NCI-H2107 treated with DMSO at 0.1 percent for 48 hours (cell line): ENCODE measurements around the gene CD248.
A peak's percentile ranks its signal among the peaks of the same experiment; 100 is the strongest.

Experiments used
- DNase-seq: peaks from one replicate; lab custom pipeline; 2025; ENCODE audit not compliant: unreplicated experiment; lab: John Stamatoyannopoulos, UW

CD248 gene

DNA sequence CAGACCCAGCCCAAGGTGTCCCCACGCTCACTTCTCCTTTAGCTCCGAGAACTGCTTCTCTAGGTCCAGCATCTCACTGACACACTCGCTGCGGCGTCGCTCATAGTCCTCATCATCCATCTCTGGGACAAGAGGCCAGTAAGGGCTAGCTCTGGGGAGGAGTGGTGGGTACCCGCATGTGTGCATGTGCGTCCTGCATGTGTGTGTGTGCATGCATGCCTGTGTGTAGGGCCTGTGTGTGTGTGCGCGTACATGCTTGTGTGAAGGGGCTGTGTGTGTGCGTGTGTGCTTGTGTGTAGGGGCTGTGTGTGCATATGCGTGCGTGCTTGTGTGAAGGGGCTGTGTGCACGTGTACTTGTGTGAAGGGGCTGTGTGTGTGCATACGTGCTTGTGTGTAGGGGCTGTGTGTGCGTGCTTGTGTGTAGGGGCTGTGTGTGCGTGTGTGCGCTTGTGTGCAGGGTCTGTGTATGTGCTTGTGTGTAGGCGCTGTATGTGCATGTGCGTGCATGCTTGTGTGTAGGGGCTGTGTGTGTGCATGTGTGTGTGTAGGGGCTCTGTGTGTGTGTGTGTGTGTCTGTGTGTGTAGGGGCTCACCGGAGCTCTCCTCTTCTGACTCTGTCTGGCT, 24.8 kb upstream of the CD248 start:
- no peak for DNase-seq

DNA sequence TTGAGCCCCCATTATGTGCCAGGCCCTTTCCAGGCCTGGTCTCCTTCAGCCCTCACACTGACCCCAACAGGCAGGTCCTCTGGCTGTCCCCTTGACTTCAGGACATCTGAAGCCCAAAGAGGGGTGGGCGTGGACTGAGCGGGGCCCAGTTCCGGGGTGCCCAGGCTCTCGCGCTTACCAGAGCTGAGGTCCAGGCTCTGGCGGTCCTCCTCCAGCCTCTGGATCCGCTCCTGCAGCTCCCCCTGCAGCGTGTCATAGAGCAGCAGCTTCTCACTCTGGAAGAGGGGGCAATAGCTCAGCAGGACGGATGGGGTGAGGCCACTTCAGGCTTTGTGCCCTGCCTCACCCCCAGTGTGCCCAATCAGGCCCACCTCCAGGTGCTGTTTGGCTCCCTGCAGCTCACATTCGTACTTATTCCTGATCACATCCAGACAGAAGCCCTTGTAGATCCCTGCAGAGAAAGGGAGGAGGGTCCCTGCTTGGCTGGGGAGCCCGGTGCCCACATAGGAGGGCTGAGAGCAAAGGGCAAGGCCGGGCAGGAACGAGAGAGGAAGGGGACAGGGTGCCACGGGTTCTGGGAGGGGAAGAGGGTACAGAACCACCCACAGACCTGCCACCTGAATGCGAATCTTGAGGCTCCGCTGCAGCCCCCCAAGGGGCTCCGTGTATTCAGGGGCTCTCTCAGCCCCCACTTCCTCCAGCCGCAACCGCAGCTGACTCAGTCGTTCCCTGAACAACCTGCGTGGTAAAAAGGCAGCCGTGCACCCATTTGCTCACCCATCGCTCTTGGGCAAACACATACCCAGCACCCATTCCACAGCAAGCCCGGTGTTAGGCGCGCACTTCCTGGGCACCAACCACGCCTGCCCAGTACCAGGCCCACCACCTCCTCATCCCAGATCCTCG, 24.0 kb upstream of the CD248 start:
- no peak for DNase-seq

DNA sequence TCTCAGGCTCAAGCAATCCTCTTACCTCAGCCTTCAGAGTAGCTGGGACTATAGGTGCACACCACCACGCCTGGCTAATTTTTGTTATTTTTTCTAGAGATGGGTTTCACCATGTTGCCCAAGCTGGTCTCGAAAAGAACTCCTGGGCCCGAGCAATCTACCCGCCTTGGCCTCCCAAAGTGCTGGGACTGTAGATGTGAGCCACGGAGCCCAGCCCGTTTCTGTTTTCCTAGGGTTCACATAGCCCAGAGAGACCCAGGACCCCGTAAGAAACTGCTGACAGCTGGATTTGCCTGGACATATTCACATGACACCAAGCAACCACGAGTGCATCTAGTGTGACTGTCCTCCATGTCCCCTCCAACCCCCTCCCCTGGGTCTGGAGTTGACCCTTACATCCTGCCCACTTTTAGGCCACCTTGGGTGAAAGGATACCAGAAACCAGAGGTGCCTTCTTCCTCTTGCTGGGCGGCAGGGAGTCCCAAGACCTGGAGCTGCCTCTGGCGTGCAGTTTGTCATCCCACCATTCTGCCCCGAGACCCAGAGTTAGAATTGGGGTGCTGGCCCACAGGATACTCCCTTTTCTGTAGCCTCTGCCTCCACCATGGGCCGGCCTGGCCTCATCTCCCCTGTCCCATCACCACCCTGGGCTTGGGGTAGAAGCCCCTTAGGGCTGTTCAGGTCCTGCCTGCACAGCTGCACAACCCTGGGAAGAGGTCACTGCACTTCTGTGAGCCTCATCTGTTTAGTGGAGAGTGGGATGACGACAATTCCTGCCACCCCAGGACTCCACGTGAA, 23.0 kb upstream of the CD248 start:
- DNase-seq: no peak

DNA sequence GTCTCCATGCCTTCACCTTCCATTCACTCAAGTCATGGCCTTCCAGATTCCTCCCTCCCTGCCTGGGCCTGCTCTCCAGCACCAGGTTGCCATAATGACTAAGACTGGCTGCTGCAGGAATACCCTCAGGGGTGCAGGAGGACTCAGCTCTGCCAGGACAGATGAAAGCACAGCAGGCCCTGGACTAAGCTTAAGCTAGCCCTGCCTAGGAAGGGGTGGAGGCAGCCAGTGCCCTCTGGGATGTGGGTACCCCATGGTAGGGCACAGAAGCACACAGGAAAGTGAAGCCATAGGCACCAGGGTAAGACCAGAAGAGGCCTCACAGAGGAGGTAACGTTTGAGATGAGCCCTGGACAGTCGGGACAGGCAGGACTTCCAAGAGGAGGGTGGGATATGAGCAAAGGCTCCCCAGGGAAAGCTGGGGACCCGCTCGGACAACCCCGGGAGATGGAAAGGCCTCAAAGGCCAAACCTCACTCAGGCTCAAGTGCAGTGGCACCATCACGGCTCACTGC, 22.4 kb upstream of the CD248 start:
- DNase-seq: no peak

DNA sequence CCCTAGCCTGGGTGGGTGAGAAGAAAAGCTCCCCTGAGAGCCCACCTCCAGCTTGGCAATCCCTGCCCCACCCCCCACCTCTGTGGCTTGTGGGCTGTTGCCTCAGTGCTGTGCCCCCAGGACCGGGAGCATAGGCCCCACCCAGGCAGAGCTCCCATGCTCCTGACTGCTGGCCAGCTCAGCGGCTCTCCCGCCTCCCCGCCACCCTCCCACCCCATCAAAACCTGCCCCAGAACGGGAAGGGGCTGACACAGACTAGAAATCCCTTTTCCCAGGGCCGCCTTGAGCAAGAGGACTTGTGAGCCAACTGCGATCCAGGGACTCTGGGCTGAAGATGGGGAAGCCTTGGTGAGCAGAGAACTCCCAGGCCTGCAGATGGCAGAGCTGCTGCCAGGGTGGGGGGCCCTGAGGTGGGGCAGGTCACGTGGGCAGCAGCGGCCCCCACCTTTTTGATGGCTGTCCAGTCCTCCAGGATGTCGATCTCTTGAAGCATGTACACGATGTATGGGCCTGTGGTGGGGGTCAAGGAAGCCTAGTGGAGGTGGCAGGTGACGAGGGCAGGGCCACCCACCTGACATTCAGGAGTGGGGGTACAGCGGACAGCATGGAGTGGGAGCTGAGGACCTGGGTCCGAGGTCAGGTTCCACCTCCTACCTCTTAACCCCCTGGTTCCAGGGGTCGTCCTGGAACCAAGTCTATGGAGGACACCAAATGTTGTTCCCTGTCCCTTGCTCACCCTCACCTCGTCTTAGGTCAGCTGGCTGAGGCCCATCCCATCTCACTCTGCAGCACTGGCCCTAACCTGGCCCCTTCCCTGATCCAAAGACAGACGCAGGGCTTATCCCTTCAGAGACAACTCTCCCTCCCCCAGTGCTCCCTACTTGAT, 21.7 kb upstream of the CD248 start:
- DNase-seq: no peak

DNA sequence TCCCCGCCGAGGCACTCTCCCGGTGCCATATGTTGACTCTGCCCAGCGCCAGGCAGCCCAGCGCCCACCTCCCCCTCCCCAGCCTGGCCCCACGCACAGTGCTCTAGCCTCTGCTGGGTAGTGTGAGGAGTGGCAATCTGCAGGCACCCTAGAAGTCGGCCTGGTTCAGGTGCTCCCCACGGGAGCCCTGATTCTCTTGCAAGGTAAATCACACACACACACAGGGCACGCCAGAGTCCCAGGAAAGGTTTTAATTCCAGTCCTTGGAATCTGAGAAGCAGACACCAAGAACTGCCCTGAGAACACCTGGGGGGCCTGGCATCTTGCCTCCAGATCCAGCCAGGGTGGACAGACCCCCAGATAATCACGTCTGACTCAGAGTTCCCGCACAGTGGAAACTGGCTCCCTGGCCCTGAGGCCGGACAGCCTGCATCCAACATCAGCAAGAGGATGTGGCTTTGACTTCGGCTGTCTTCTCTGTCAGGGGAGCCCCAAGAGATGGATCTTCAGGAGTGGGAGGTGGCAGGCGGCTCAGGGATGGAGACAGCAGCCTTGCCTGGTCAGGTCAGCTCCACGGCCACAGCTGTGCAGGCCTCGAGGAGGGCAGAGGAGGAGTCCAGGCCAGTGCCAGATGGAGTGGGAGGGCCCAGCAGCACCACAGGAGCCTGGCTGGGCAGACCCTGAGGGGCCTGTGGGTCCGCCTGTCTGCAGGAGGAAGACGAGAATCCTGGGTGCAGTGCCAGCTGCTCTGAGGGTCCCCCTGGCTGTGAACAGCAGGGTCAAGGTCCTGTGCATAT, 20.5 kb upstream of the CD248 start:
- no peak for DNase-seq

DNA sequence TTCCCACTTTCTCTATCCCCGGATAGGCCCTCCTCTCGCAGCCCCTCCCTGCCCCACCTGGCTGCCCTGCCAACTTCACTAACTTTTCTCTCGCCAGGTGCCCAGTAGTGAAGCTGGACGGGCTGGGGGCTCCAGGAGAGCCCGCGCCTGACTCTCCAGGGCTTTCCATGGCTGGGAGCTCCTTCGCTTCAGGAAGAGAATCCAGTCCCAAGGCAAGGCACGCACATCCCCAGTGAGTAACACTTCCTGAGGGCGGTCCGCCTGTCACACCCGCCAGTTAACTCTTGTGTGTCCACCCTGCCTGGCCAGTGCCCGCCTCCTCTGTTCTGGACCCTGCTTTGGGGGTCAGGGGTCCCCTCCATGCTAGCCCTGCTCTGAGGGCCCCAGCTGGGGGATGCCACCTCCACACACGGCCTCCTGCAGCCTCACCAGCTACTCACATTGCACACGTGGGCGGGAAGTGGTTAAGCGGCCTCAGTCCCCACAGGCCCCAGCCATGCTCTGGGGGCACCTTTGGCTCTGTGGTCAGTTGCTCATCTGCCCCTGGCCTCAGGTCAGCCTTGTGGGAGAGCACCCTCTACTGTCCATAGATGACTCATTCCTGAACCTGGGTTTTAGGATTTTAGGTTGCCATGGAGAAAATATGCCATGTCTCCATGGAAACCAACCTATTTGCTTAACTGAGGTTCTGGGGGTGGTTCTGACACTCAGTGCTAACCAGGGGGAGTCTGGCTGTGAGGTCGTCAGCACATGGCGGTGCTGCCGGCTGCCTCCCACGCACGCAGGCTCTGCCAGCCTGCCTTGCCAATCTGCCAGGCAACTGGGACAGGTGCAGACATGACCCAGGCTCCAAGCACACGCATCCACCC, 19.6 kb upstream of the CD248 start, which contains the start of gene RIN1:
Gene RIN1 (minus strand): TSS at position 201 of the 869 bp plus-strand sequence. CDS start 32 bp downstream, at position 169.
- peak; percentile 4 for DNase-seq

DNA sequence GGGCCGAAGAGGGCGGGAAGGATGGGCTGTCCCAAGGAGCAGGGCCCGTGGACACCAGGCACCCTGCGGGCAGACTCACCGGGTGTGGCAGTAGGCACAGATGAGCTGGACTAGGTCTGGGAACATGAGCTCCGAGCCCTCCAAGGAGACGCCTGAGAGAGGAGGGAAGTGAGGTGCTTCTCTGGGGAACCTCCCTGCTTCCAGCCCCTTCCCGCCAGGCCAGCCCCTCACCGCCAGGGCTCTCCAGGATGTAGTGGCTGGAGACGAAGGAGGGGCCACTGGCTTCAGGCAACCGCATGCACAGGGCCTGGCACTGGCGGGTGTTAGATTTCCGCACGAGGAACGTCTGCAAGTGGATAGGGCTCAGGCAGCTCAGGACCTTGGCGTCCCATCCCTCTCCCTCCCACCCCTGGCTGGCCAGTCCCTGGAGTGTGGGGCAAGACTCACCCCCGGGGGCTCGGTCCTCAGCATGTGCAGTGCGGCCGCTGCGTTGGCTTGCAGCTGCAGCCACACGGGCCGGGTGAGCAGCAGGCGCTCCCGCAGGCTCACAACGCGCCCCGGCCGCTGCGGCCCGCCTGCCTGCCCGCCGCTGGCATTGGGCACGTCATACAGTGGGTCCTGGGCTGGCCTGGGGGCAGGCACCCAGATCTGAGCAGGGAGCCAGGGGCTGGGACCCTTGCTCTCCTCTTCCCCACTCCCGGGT, 18.8 kb upstream of the CD248 start:
- no peak for DNase-seq

DNA sequence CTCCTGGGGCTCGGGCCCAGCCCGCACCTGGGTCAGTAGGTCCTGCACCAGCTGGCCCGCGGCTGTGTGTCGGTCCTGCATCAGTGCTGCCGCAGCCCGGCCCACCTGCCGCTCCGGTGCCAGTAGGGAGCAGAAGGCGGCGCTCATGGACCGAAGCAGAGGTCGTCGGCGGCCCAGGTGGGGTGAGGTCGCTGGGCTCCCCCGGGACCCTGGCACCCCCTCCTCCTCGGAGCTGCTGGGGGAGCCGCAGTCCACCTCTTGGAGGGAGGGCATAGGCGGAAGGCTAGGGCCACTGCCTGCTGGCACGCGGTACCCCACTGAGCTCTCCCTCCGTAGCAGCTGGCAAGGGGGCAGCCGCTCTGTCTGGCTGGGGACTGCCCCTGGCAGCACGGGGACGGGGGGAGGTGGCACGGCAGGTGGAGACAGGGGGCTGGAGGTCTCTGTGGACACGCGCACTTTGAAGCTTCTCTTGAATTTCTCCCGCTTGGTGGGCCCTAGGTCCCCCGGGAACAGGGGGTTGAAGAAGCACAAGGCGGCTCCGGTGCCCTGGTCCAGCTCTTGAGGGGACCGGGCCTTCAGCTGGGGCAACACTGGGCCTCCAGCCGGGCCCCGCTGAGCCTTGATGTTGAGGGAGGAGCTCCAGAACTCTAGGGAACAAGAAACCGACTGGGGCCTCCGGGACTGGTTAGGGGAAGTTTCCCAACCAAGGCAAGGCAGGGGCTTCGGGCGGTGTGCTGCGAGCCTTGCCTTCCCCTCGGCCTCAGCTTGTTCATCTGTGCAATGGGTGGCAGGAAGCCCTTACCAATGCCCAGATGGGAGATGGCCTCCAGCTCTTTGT, 18.0 kb upstream of the CD248 start:
- no peak for DNase-seq

DNA sequence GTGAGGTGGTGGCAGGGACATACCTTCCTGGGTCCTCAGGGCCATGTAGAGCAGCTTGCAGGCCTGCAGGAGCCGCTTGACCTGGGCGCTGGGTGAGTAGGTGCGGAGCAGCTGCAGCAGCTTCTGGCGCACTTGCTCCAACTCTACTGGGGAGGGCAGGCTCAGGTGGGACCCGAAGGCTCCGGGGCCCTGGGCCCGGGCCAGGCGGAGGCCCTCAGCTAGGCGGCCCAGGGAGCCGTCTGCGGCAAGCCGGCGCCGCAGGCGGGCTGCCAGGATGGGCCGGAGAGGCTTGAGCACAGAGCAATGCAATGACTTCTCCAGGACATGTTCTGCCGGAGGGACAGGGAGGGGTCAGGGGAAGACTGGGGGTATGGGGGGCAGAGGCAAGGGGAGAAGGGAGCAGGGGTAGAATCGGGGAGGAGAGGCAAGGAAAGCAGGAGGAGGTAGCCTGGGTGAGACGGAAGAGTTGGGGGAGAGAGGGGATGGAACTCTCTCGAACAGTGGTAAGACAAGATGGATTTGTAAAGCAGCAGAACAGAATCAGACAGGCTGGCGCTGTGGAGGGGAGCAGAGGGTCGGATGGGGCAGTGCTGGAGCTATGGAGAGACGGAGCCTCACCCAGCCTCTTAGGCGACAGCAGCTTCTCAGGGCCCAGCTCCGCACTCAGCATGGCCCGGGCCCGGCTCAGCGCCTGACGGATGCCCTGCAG, 17.2 kb upstream of the CD248 start:
- no peak for DNase-seq

DNA sequence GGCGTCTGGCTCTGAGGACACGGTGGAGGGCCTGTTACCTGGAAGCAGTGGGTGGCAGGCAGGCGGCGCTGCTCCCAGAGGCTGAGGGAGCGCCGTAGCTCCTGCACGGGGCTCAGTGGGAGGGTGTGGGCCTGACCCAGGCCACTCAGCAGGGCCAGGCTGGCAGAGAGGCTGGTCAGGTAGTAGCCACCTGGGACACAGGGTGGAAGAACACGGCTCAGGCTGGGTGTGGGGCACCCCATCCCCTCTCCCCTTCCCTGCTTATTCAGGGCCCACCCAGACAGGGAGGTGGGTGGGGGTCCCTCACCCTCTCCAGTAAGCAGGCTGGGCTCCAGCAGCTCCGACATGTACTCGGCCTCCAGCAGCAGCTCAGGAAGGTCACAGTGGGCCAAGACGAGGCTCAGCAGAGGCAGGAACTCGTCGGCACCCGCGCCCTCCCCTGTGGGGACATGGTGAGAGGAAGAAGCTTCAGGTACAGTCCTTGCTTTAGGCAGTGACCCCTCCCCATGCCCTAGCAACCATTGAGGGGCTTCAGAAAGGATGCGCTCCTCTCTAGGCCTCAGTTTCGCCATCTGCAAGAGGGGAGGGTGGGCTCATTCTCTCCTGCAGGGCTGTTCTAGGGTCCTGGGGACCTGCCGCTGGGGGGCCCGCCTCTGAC, 16.5 kb upstream of the CD248 start:
- DNase-seq: no peak

DNA sequence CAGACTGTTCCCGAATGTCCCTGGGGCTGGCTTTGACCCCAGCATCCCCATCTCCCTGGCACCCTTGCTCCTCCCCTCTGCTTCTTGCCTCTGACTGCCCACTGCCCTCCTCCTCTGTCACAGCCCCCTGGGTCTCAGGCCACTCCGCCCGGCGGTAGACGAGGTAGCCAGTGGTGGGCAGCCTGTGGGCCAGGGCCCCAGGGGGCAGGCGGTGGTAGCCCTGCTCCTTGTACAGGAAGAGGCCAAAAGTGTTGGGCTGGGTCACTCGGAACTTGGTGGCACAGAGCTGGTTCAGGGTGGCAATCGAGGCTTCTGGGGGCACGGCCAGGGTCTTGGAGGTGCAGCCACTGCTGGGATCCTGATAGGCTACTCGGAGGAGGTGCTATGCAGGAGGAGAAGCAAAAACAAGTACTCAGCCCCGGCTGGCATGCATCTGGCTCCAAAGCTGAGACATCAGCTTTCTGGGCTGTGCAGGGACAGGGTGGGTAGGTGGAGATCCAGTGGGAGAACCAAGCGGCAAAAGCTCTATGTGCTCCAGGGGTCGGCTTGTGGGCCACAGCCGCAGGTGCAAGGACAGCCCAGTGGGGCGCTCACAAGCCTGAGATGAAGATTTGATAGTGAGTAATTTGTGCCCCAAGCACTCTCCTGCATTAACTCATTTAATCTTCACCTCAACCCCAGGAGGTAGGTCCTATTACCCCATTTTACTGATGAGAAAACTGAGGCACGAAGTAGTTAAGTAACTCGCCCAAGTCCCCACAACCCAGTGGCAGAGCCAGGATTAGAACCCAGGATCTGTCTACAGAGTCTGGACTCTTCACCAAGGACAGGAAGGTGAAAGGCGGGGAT, 15.8 kb upstream of the CD248 start:
- DNase-seq: no peak

DNA sequence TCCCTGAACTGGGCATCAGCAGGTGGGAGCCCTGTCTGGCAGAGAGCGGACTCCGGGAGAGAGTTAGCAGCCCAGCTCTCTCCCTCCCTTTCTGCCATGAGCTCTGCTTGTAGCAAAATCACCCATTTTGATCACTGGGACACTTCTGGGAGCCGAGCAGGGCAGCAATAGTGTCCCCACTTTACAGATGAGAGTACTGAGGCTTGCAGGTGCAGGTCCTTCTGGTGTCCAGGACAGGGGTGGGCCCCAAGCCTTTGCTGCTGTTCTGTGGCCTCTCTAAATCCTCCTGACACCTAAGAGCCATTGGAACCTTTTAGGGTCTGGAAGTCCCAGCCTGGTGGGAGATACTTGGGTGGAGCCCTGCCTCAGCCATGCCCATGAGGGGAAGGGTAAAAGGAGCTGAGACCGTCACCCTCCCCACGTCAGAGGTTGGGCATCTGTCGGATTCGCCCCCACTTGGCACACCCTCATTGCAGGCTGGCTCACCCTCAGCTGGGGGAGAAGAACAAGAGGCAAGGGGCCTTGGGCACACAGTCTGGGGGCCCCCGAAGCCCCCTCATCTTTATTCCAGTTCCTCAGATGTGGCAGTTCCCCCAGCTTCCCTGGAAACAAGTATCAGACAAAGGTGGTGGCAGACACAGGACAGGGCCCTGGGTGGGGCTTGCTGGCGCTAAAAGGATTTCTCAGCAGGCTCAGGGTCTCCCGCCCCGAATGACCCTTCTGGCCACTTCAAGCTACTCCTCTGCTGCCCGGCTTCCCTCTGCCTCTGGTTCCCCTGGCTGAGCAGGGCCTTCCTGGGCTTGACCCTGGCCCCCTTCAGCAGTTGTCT, 14.9 kb upstream of the CD248 start:
- no peak for DNase-seq

DNA sequence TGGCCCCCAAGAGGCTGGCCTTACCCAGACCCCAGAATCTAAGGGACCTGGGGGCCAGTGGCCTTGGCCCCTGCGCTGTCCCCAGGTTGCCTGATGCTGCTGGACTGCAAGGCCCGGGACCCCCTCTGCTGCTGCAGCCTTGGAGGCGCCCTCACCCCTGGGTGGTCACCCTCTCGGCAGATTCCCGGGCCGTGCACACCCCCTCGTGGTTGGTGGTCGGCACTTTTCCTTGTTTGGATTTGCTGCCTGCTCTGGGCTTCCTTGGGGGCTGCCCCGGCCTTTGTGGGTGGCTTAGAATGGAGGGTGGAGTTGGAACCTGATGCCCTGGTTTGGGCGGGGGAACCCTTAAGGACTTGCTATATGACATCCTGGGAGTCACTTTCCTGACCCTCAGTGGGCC, 14.1 kb upstream of the CD248 start:
- DNase-seq: no peak
